ENCODE measurements around the gene GPRC5D. TPM values are rescaled to one million over a fixed set of nuclear protein-coding genes. Genes with fewer than 3 reads are reported as not detected.

GPRC5D gene
- total RNA-seq, 1 experiment from 2014 or later = 0.33 TPM

- no peak for TF ChIP-seq ZNF425 (CRISPR knock-in tag; conservative IDR thresholded peaks at IDR 0.05)
- TF ChIP-seq ZNF121 (CRISPR knock-in tag; IDR thresholded peaks at IDR 0.05) = no peak
- TF ChIP-seq JUN (CRISPR knock-in tag; IDR thresholded peaks at IDR 0.05) = no peak
- no peak for TF ChIP-seq HMGA2 (CRISPR knock-in tag; IDR thresholded peaks at IDR 0.05)
- no peak for TF ChIP-seq CREB1 (CRISPR knock-in tag; IDR thresholded peaks at IDR 0.05)
- TF ChIP-seq NFYB (CRISPR knock-in tag; conservative IDR thresholded peaks at IDR 0.05; ENCODE audit: low read depth) = no peak
- TF ChIP-seq ATF2 (CRISPR knock-in tag; IDR thresholded peaks at IDR 0.05; ENCODE audit: borderline replicate concordance, low read depth) = no peak
- no peak for TF ChIP-seq ZBTB21 (CRISPR knock-in tag; IDR thresholded peaks at IDR 0.05; ENCODE audit: borderline replicate concordance)
- no peak for TF ChIP-seq E2F5 (CRISPR knock-in tag; IDR thresholded peaks at IDR 0.05)
- no peak for TF ChIP-seq RORB (CRISPR knock-in tag; IDR thresholded peaks at IDR 0.05)
- TF ChIP-seq NR3C1 (CRISPR knock-in tag; conservative IDR thresholded peaks at IDR 0.05; ENCODE audit: low read depth) = no peak
- TF ChIP-seq ZNF232 (CRISPR knock-in tag; IDR thresholded peaks at IDR 0.05) = no peak
- no peak for TF ChIP-seq TP53 (CRISPR knock-in tag; IDR thresholded peaks at IDR 0.05)
- TF ChIP-seq MYBL2 (CRISPR knock-in tag; IDR thresholded peaks at IDR 0.05) = no peak
Observed at GRCh38 chr12:12897302-12897701, 54.7 kb downstream of the GPRC5D start (continued).

GRCh38 chr12:12896260-12896659 lies 55.7 kb downstream of the GPRC5D start:
- POLR2A ChIA-PET = no interaction called here
- Mint-ChIP-seq H3K4me3 (no peak overlapping the region), H3K36me3 (no peaks in the 10 kb centered on the region), H3K27ac (no peak overlapping the region), H3K27me3 (ENCODE audit: low read depth) (peaks cover 25% of the 10 kb centered on the region), H3K9me3 (no peaks in the 10 kb centered on the region), H3K4me1 (peaks cover 19% of the 10 kb centered on the region)
- ATAC-seq (no peak), DNase-seq (ENCODE audit: low spot score) (no peak)
- CTCF ChIA-PET = no interaction called here
- no peak for TF ChIP-seq AR (CRISPR knock-in tag; IDR thresholded peaks at IDR 0.05)
- no peak for TF ChIP-seq NR3C1 (CRISPR knock-in tag; conservative IDR thresholded peaks at IDR 0.05; ENCODE audit: low read depth)
- no peak for TF ChIP-seq SMAD3 (CRISPR knock-in tag; IDR thresholded peaks at IDR 0.05; ENCODE audit: borderline replicate concordance)
- TF ChIP-seq PRRX2 (CRISPR knock-in tag; IDR thresholded peaks at IDR 0.05) = no peak
- TF ChIP-seq FOXP4 (CRISPR knock-in tag; IDR thresholded peaks at IDR 0.05) = no peak
- no peak for TF ChIP-seq ZNF317 (CRISPR knock-in tag; IDR thresholded peaks at IDR 0.05; ENCODE audit: borderline replicate concordance, low read depth)
- no peak for TF ChIP-seq ZNF281 (CRISPR knock-in tag; IDR thresholded peaks at IDR 0.05)
- TF ChIP-seq STAT6 (CRISPR knock-in tag; conservative IDR thresholded peaks at IDR 0.05; ENCODE audit: low read depth) = no peak
- TF ChIP-seq ATF2 (CRISPR knock-in tag; IDR thresholded peaks at IDR 0.05; ENCODE audit: borderline replicate concordance, low read depth) = no peak

Measured in WTC11 (cell line).